OCI-M1 (cell line): ENCODE results near the gene MAD1L1.

ENCODE experiments used
- DNase-seq: peaks from one replicate; lab custom pipeline; 2025; lab: John Stamatoyannopoulos, UW

Gene MAD1L1

GRCh38 chr7:2156756-2157472 lies 75.8 kb downstream of the MAD1L1 start:
- no peak for DNase-seq

GRCh38 chr7:2154831-2155230 lies 77.9 kb downstream of the MAD1L1 start:
- DNase-seq, result no peak

- DNase-seq, result no peak
Measured at GRCh38 chr7:2154121-2154520, 78.6 kb downstream of the MAD1L1 start.

- no peak for DNase-seq
Measured at GRCh38 chr7:2152646-2153045, 80.1 kb downstream of the MAD1L1 start.

DNA sequence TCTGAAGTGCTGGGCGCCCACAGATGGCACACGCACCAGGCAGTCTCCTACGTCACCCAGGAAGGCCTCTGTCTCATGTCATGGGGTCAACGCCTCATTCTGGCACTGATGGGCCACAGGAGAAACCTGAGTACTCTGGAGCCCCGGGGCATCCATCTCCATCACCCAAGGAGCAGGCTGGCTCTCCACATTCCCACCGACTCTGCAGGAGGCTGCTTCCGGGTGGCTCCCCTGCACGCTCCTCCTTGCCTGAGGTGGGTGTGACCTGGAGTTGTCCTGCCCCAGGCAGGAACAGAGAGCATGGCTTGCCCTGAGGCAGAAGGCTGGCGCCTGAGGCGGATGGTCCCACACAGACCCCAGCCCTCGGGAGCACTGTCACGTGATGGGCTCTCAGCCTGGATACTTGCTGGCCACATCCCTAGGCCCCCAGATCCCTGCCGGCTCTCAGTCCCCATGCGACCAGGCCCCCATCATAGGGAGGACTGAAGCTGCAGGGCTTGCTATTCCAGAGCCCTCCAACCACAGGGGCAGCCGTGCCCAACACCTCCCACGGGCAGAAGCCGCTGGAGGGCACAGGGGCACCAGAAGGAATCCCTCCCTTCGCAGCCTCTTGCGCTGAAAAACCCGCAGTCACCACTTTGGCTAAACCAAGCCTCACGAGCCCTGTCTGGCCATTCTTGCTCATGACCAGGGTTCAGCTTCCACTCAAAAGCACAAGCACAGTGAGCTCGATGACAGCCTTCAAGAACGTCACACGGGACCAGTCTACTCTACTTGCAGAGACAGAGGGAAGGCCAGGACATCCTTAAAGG lies 80.7 kb downstream of the MAD1L1 start:
- DNase-seq, result no peak

GRCh38 chr7:2151237-2151636 lies 81.5 kb downstream of the MAD1L1 start:
- no peak for DNase-seq

DNA sequence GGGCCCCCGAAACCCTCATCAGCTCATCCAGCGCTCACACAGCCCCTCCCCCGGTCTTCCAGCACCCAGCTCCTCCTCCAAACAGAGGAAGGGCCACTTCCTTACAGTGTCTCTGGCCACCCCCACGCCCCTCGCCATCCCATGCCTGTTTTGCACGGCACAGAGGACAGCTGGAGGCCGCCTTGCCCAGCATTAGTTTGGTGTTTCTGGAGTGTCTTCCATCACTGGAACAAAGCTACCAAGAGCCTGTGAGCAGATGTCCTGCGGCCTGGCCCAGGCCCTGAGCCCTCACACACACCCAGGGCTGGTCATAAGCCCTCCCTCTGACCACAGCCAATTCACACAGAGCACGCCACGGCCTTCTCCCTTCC lies 82.3 kb downstream of the MAD1L1 start:
- no peak for DNase-seq

DNA sequence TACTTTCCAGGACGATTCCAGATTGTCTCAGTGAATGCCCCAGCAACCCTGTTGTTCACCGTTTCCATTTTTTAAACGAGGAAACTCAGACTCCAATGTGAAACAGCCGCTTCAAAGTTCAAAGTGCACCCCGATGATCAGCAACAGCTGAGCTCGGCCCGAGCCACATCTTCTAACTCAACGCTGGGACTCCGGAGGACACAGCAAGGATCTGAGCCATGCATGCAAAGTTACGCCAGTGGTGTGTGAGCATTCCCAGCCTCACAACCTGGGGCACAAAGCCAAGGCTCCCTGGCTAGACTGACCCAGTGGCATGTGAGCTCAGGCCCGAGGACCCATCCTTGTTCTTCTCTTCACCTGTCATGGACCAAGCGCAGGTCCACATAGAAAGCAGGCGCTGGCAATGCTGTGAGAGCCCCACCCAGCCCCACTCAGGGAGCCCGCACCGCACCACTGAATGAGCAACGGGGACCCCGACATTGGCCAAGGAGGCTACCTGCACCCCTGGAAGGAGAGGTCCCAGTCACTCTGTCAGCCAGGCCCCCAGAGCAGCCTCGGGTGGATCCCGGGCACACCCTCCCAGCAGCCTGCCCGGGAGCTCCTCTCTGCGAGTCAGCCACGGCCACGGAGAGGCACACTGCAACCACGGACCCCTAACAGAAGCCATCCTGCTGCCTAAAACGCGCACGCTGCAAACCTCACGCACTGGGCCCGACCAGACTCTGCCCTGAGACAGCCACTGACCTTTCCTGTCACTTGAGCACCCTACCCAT lies 82.9 kb downstream of the MAD1L1 start:
- no peak for DNase-seq

DNA sequence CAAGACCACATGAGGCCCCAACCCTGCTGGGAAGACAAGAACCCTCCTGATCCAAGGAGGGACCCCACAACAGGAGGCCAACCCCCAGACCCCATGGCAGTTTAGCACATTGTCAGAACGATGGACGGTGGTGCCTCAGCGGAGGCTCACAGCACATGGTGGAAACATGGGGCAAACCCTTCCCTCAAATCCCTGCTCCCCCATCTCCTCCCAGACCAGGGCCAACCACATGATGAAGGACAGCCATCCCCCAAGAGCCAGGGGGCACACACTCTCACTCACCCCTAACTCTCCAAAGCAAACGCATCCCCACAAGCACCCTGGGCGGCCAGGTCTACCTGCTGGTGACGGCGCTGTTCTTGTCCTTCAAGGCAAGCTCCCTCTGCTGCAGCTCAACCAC lies 83.9 kb downstream of the MAD1L1 start:
- DNase-seq, result no peak

DNA sequence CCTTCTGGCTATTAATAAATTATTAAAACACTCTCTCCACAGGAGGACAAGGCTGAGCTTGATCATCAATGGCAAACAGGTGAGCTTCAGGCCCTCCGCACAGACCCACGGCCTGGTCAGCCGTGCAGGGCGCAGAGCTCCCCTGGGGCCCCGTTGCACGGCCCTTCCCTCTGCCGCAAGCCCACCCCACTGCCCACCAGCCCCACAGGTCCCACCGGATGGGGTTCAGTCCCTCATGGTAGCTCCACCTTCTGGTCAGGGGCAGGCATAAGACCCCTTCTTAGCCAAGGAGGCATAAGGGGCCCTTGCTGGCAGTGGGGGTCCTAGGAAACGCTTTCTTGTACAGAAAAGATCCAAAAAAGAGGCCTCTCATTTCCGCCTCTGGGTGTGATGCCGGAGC lies 84.6 kb downstream of the MAD1L1 start:
- no peak for DNase-seq

DNA sequence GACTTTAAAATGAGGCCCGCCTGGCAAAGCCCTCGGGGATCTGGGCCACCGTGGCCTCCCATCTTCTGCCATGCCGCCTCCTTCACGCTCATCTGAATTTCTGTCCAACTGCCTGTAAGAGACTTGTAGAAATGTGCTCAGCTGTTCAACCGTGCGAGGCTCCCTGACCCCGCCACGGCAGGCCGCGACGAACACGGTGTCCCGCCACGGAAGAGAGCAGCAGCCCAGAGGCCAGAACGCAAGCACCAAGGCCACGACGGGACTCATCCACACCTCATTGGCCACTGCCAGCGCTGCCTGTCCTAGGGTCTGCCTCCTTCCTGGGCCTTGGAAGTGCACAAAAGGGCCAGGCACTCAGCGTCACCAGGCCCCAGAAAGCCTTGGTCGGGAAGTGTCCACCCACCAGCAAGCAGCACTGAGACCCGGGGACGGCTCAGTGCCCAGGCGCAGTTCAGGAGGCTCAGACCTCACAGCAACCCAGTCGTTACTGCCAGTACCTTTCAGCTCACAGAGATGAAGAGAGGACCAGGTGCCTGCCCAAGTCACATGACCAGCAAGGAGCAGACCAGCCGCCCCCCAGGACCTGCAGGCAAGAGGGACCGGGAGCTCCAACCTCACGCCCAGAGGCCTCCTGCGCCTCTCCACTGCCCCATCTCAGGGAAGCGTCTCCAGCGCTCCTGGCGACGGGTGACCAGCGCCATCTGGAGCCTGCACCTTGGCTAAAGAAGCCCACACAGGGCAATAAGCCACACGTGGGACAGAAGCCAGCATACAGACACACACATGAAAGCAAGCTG lies 85.9 kb downstream of the MAD1L1 start:
- no peak for DNase-seq

DNA sequence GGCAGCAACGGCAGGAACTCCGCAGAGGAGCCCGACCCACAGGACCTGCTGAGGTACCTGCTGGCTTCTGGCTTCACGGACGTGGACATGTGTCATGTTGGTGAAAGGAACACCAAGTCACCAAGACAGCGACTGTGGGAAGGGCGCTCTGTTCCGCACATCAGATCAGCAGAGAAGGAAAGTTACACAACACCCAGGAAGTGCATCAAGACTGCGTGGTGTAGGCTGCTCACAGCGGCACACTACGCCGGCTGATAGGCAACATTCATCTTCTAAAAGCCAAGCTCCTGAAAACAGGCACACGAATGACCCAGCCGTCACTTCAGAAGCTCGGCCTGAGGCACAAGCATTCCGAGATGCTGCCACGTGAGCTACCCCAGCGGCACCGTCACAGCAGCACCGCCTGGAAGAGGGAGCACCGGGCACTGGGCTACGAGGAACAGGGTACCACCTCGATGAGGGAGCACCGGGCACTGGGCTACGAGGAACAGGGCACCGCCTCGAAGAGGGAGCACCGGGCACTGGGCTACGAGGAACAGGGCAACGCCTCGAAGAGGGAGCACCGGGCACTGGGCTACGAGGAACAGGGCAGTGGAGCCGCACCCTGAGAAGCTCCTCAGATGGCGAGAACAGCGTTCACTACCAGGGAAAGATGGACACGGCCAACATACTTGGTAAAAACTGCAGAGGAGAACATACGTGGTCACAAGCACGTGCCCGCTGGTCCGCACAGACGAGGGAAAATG lies 86.7 kb downstream of the MAD1L1 start:
- DNase-seq, result no peak

GRCh38 chr7:2144926-2145325 lies 87.8 kb downstream of the MAD1L1 start:
- no peak for DNase-seq

DNA sequence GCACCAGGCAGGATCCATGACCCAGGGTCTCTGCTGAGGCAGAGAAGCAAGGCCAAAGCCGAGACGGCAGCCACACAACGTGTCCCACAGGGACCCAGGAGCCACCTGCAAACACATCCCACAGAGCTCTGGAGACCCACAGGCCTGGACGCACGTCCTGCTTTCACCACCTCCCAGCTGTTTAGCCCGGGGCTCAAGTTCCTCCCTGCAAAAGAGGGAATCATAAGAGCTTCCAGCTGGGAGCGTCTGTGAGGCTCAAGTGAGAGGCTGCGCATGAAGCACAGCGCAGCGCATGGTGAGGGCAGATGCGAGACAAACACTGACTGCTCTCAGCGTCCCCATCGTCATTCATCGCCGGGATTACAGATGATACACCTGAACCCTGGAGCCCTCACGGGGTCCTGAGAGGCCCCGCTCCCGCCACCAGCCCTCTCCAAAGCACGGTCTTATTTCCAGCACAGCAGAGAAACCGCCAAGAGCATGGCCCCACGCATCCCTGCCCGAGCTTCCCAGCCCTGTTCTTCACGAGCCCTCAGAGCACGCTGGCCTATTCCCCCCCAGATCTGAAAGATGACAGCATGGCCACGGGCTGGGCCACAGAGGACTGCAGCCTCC lies 88.7 kb downstream of the MAD1L1 start:
- DNase-seq, result no peak

GRCh38 chr7:2143450-2143849 lies 89.3 kb downstream of the MAD1L1 start:
- no peak for DNase-seq

DNA sequence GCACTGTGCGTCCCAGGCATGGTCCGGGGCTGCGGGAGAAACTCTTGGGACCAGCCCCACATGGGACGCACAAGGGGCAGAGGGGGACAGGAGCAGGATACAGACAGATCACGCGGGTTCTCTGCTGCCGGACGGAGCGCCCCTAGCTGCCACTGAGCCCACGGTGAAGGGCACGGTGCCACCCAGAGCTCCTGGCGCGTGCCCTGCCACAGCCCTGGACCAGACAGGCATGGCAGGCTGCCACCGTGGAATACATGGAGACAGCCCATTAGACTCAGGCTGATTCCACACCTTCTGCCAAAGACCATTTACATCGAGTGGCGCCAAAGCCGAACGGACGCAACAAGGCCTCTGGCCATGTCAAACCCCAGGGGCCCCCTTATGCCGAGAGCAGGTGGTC lies 90.4 kb downstream of the MAD1L1 start:
- no peak for DNase-seq

GRCh38 chr7:2141651-2142050 lies 91.1 kb downstream of the MAD1L1 start:
- DNase-seq, result no peak

DNA sequence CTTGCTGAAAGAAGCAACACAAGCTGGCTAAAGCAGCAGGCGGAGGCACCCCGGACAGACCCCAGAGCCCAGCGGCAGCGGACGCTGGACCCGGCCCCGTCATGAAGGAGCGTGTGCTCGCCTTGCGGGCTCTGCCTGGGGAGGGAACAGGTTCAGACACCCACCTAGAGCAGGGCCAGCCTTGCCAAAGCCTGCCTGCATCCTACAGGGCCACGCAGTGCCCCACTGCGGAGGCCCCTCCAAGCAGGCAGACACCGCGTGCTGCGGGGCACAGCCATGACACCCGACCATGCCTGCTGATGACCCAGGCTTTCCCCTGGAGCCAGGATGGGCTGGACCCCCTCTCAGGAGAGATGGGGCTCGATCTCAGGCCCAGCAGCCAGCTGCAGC lies 91.7 kb downstream of the MAD1L1 start:
- DNase-seq, result no peak

DNA sequence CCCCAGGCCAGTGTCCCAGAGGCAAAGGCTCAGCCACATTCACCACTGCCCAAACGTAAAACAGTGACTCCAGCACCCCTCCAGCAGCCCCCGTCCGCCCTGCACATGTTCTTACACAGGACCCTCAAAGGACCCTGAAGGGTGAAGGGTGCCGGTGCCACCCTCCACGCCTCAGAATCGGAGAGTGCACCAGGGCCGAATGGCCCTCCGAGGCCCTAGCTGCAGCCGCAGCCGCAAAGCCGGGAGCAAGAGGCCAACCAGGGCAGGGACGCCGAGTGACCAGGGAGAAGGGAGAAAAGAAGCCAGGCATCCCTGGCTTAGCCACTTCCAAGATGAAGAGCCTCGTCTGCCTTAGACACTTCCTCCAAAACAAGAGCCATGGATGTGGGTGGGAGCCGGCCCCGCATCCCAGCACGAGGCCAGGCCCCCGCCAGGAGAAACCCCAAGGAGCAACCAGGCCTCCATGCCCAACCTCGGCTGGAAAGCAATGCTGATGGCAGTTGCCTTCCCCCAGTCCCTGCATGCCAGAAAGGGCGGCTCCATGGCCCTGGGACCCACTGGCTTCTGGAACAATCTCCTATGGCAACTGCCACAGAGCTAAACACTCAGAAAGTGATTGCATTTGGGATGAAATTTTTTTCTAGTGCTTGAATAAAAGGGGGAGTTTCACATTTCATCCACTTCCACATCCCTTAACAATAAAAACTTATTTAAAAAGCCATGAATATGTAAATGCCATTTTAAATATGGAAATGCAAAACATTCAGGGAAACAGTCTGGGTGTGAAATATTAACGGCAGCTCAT lies 92.3 kb downstream of the MAD1L1 start:
- DNase-seq, result no peak
